OCI-LY7 (cell line): ENCODE data around the gene SLC30A2. TPM values are rescaled to one million over a fixed set of nuclear protein-coding genes. Genes with fewer than 3 reads are reported as not detected.

Source experiments
- BruUV-seq: library from RNA; stranded (reverse); fragments of 400-500 nt; replicated peaks from 2 replicates; lab custom pipeline; 2021; lab: Mats Ljungman, UMichigan
- CTCF ChIA-PET: fragments of 300-600 bp; sonication (Branson Sonifier 250); formaldehyde crosslinking; loops from one replicate; lab custom pipeline; 2022; ENCODE audit warnings: antibody characterized with exemption; ENCODE audit not compliant: unreplicated experiment; lab: Charles Lee
- POLR2A ChIA-PET: fragments of 300-600 bp; sonication (Branson Sonifier 250); formaldehyde crosslinking; loops from one replicate; lab custom pipeline; 2022; ENCODE audit warnings: antibody characterized with exemption; lab: Charles Lee
- DNase-seq: peaks from one replicate; pipeline ENCODE4 v3.0.0-alpha.2; 2015; ENCODE audit warnings: low spot score
- H2AFZ ChIP-seq: fragments of 200-600 bp; sonication (generic), shearing (Covaris generic); 2 replicates; pipeline ENCODE4 v1.6.1; 2014; ENCODE audit warnings: mild to moderate bottlenecking, antibody characterized with exemption, low read length, moderate library complexity
- H3K27ac ChIP-seq: fragments of 200-600 bp; sonication (generic); 2 replicates; pipeline ENCODE4 v1.5.1; 2014; ENCODE audit warnings: mixed run types, low read depth, mild to moderate bottlenecking, moderate library complexity, low read length, inconsistent platforms; ENCODE audit not compliant: poor library complexity, severe bottlenecking
- H3K36me3 ChIP-seq: fragments of 200-600 bp; sonication (generic); 2 replicates; pipeline ENCODE4 v1.6.1; 2014; ENCODE audit warnings: mild to moderate bottlenecking, antibody characterized with exemption, low read length, moderate library complexity, mixed read lengths; ENCODE audit not compliant: insufficient read depth
- H3K4me1 ChIP-seq: fragments of 200-600 bp; sonication (generic); 2 replicates; pipeline ENCODE4 v1.5.1; 2014; ENCODE audit warnings: mild to moderate bottlenecking, low read length; ENCODE audit not compliant: insufficient read depth, poor library complexity, severe bottlenecking
- H3K4me2 ChIP-seq: fragments of 200-600 bp; sonication (generic); 2 replicates; pipeline ENCODE4 v1.6.1; 2014; ENCODE audit warnings: mild to moderate bottlenecking, low read length
- H3K4me3 ChIP-seq: fragments of 200-600 bp; sonication (generic); 2 replicates; pipeline ENCODE4 v1.5.1; 2014; ENCODE audit warnings: mild to moderate bottlenecking, low read depth, low read length; ENCODE audit not compliant: poor library complexity, severe bottlenecking
- H3K79me2 ChIP-seq: fragments of 200-600 bp; sonication (generic); 2 replicates; pipeline ENCODE4 v1.6.1; 2016; ENCODE audit warnings: low read depth, mild to moderate bottlenecking, low read length, moderate library complexity, mixed read lengths; ENCODE audit not compliant: insufficient read depth
- H3K9me2 ChIP-seq: fragments of 200-600 bp; sonication (generic); 2 replicates; pipeline ENCODE4 v1.6.1; 2016; ENCODE audit warnings: mild to moderate bottlenecking, low read length, mixed read lengths; ENCODE audit not compliant: insufficient read depth
- H3K9me3 ChIP-seq: fragments of 200-600 bp; sonication (generic); 2 replicates; pipeline ENCODE4 v1.6.1; 2014; ENCODE audit warnings: mild to moderate bottlenecking, mixed run types, low read length, mixed read lengths
- H4K20me1 ChIP-seq: fragments of 200-600 bp; sonication (generic); 2 replicates; pipeline ENCODE4 v1.6.1; 2014; ENCODE audit warnings: mild to moderate bottlenecking, antibody characterized with exemption, low read length, moderate library complexity, mixed read lengths; ENCODE audit not compliant: insufficient read depth
- CTCF ChIP-seq: fragments of 200-600 bp; sonication (generic); conservative IDR thresholded peaks from 2 replicates; pipeline ENCODE4 v1.5.1; 2014; ENCODE audit warnings: mild to moderate bottlenecking, antibody characterized with exemption, low read length, moderate library complexity, mixed read lengths
- EZH2phosphoT487 ChIP-seq: fragments of 200-600 bp; sonication (generic); IDR thresholded peaks from 2 replicates; pipeline ENCODE4 v1.6.1; 2018; ENCODE audit warnings: low read depth, borderline replicate concordance, mild to moderate bottlenecking, mixed run types, antibody characterized with exemption, low read length, moderate library complexity, mixed read lengths
- intact Hi-C: fragments of 100-400 bp; cut with micrococcal nuclease; formaldehyde crosslinking; loops from one replicate; pipeline ENCODE4 v1.10.0; 2022; ENCODE audit not compliant: unreplicated experiment
- total RNA-seq, 2 experiments: library from RNA; depleted of rRNA in 1 of 2; stranded (reverse); fragments of >200 nt in 1 of 2; shearing (Covaris generic) in 1 of 2; gene quantifications; 2 replicates each; pipeline ENCODE4 v1.2.3, GENCODE V29; 2014 to 2022

SLC30A2 gene
- total RNA-seq, 2 experiments from 2014 or later, result not detected

GRCh38 chr1:26010825-26011224 lies 35.1 kb downstream of the SLC30A2 start:
- ChIA-PET CTCF (interaction anchor here (0.6 kb wide), 1 partner anchor 170 kb away, joined by 4 read pairs; no protein-coding TSS in a partner anchor), POLR2A (no interaction called here)
- TF ChIP-seq CTCF, result no peak
- no peak for TF ChIP-seq EZH2phosphoT487

GRCh38 chr1:26009796-26010447 lies 36.0 kb downstream of the SLC30A2 start:
- Histone ChIP-seq H3K9me3 (no peaks in the 10 kb centered on the region), H3K36me3 (no peaks in the 10 kb centered on the region), H3K4me1 (no peaks in the 10 kb centered on the region), H3K27ac (no peak overlapping the region), H3K9me2 (no peaks in the 10 kb centered on the region), H3K79me2 (no peaks in the 10 kb centered on the region), H2AFZ (no peak overlapping the region), H4K20me1 (no peaks in the 10 kb centered on the region), H3K4me3 (no peak overlapping the region), H3K4me2 (no peak overlapping the region)
- ChIA-PET CTCF (interaction anchor here (1.0 kb wide), 1 partner anchor 115 kb away, joined by 4 read pairs; no protein-coding TSS in a partner anchor), POLR2A (no interaction called here)
- peak; percentile 69 for TF ChIP-seq CTCF
- no peak for TF ChIP-seq EZH2phosphoT487
- intact Hi-C loops, result no loop called here
- BruUV-seq, result no TSS peak
- peak; percentile 57 for DNase-seq

More at GRCh38 chr1:26010825-26011224, 35.1 kb downstream of the SLC30A2 start:
- DNase-seq, result no peak
- no peak overlapping the region for H3K4me3 ChIP-seq
- no peaks in the 10 kb centered on the region for H4K20me1 ChIP-seq
- intact Hi-C loops, result no loop called here
- H3K4me1 ChIP-seq, result no peaks in the 10 kb centered on the region
- H3K27ac ChIP-seq, result no peak overlapping the region
- H3K9me3 ChIP-seq, result no peaks in the 10 kb centered on the region
- no peaks in the 10 kb centered on the region for H3K79me2 ChIP-seq
- no peak overlapping the region for H3K4me2 ChIP-seq
- H2AFZ ChIP-seq, result no peak overlapping the region
- no TSS peak for BruUV-seq
- H3K9me2 ChIP-seq, result no peaks in the 10 kb centered on the region
- H3K36me3 ChIP-seq, result no peaks in the 10 kb centered on the region

- no peak for TF ChIP-seq EZH2phosphoT487
- no peak for TF ChIP-seq CTCF
- intact Hi-C loops, result no loop called here
- no TSS peak for BruUV-seq
- Histone ChIP-seq H3K27ac (no peak overlapping the region), H3K79me2 (no peaks in the 10 kb centered on the region), H3K36me3 (no peaks in the 10 kb centered on the region), H3K4me1 (no peaks in the 10 kb centered on the region), H4K20me1 (no peaks in the 10 kb centered on the region), H2AFZ (no peak overlapping the region), H3K9me3 (no peaks in the 10 kb centered on the region), H3K9me2 (no peaks in the 10 kb centered on the region), H3K4me3 (no peak overlapping the region), H3K4me2 (no peak overlapping the region)
- ChIA-PET POLR2A (interaction anchor here (0.7 kb wide), 1 partner anchor 109 kb away, joined by 5 read pairs; no protein-coding TSS in a partner anchor), CTCF (no interaction called here)
- no peak for DNase-seq
Observed at GRCh38 chr1:26006710-26007109, 39.2 kb downstream of the SLC30A2 start.
